ENCODE results near the gene RAPGEF1. TPM values are rescaled to one million over a fixed set of nuclear protein-coding genes. Genes with fewer than 3 reads are reported as not detected.
A peak's percentile ranks its signal among the peaks of the same experiment; 100 is the strongest.

RAPGEF1 gene
- total and polyA plus RNA-seq, 7 experiments from 2014 or later: 1.2 to 181 (median 84.8) TPM

DNA sequence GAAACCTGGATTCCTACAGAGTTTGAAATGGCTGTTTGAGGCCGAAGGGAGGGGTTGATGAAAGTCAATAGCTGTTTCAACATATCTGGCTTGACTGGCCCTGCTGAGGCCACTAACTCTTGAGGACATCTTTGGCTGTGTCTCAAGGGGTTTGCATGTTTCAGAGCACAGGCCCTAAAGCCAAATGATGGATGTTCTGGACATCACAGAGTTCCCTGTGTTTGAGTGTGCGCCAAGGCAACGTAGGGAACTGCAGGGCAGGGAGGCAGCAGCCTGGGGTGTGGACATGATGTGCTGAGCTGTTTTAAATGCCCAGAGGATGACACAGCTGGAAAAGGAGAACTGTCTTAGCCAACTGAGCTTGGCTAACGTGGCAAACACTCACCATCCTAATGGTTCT is 89.6 kb downstream of the RAPGEF1 start:
- ChIA-PET POLR2A (no interaction called here), CTCF (interaction anchor here (0.6 kb wide), 1 partner anchor 18 kb away, joined by 3 read pairs; no protein-coding TSS in a partner anchor)
- peaks cover 5 to 10% of the 10 kb centered on the region in 2 donors for H3K4me1 ChIP-seq (ENCODE audit: control insufficient read depth in 2 of 2, insufficient read depth in 2 of 2, low read length in 2 of 2)
- H3K27ac ChIP-seq (ENCODE audit: low read depth, low read length): no peak overlapping the region
- Mint-ChIP-seq H3K9me3 (no peaks in the 10 kb centered on the region), H3K4me3 (no peak overlapping the region), H3K36me3 (peaks cover 0 to 26% (median 11%) of the 10 kb centered on the region in 5 donors), H3K27me3 (no peaks in the 10 kb centered on the region), H3K4me1 (peaks cover 15 to 51% (median 25%) of the 10 kb centered on the region in 7 donors), H3K27ac (peak overlapping the region in 3 of 9 donors; percentile 30 to 56 (median 54))
- H3K4me3 ChIP-seq (ENCODE audit: low read length): no peak overlapping the region
- DNase-seq: no peak
- no peaks in the 10 kb centered on the region for H3K27me3 ChIP-seq (ENCODE audit: control insufficient read depth in 2 of 2, insufficient read depth in 2 of 2, low read length in 2 of 2)
- H3K9me3 ChIP-seq (ENCODE audit: control insufficient read depth in 2 of 3, low read length in 3 of 3): no peaks in the 10 kb centered on the region
- intact Hi-C loops (cut with micrococcal nuclease): no loop called here
- peaks cover 0 to 36% (median 0%) of the 10 kb centered on the region in 3 experiments for H3K36me3 ChIP-seq (ENCODE audit: control insufficient read depth in 2 of 3, insufficient read depth in 3 of 3, low read length in 3 of 3)
- ATAC-seq: peak; percentile 81

- Histone ChIP-seq H3K27me3 (ENCODE audit: control insufficient read depth in 2 of 2, insufficient read depth in 2 of 2, low read length in 2 of 2) (no peaks in the 10 kb centered on the region), H3K27ac (ENCODE audit: low read depth, low read length) (no peak overlapping the region), H3K4me3 (ENCODE audit: low read length) (no peak overlapping the region), H3K9me3 (ENCODE audit: control insufficient read depth in 2 of 3, low read length in 3 of 3) (no peaks in the 10 kb centered on the region), H3K4me1 (ENCODE audit: control insufficient read depth in 2 of 2, insufficient read depth in 2 of 2, low read length in 2 of 2) (peaks cover 5 to 9% of the 10 kb centered on the region in 2 donors), H3K36me3 (ENCODE audit: control insufficient read depth in 2 of 3, insufficient read depth in 3 of 3, low read length in 3 of 3) (peaks cover 0 to 37% (median 0%) of the 10 kb centered on the region in 3 experiments)
- H3K27ac Mint-ChIP-seq: no peak overlapping the region
- ATAC-seq: no peak
- H3K36me3 Mint-ChIP-seq: peaks cover 0 to 26% (median 11%) of the 10 kb centered on the region in 5 donors
- ChIA-PET CTCF (interaction anchor here (0.6 kb wide), 1 partner anchor 19 kb away, joined by 3 read pairs; no protein-coding TSS in a partner anchor), POLR2A (no interaction called here)
- DNase-seq: no peak
- H3K4me1 Mint-ChIP-seq: peaks cover 8 to 49% (median 21%) of the 10 kb centered on the region in 7 donors
- H3K27me3 Mint-ChIP-seq: no peaks in the 10 kb centered on the region
- H3K9me3 Mint-ChIP-seq: no peaks in the 10 kb centered on the region
- intact Hi-C loops (cut with micrococcal nuclease): loop anchor here in 1 of 2 donors (2.0 kb wide), 1 partner anchor 19 kb away; no protein-coding TSS in a partner anchor
- no peak overlapping the region for H3K4me3 Mint-ChIP-seq
Measured at GRCh38 chr9:131649646-131650045, 90.2 kb downstream of the RAPGEF1 start.

DNA sequence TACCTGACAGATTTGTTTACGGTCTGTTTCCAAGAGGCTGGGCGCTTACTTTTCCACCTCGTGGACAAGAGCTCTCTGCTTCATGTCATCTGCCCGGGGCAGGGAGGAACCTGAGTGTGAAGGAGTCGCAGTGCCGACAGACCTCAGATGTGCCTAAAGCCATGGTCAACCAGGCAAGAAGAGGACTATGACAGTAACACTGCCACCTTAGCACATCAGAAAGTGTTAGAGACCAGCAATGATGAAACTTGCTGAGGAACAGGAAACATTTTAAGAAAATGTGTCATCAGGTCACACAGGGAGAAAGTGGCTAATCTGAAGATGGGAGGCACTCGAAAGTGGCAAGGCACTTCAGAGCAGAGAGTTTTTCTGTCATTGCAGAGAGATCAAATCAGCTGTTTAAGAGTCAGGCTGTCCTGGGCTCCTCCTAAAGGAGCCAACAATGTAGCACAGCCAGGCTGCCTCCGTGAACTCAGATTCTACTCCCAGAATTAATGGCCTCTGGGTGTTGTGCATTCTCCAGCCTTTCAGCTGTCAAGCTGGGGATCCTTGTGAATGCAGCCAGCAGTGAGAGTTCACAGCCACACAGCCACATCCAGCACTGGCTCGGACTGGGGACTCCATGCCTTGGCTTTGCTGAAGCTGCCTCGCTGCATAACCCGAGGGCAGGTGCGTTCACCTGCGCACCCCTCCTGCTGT is 94.6 kb downstream of the RAPGEF1 start:
- Mint-ChIP-seq H3K36me3 (peaks cover 0 to 25% (median 8%) of the 10 kb centered on the region in 5 donors), H3K27ac (peak overlapping the region in 4 of 9 donors; percentile 36 to 80 (median 58)), H3K4me3 (peak overlapping the region in 1 of 10 donors; percentile 56), H3K27me3 (no peaks in the 10 kb centered on the region), H3K9me3 (no peaks in the 10 kb centered on the region), H3K4me1 (peaks cover 0 to 50% (median 7%) of the 10 kb centered on the region in 7 donors)
- Histone ChIP-seq H3K36me3 (ENCODE audit: control insufficient read depth in 2 of 3, insufficient read depth in 3 of 3, low read length in 3 of 3) (peaks cover 0 to 63% (median 0%) of the 10 kb centered on the region in 3 experiments), H3K27ac (ENCODE audit: low read depth, low read length) (no peak overlapping the region), H3K27me3 (ENCODE audit: control insufficient read depth in 2 of 2, insufficient read depth in 2 of 2, low read length in 2 of 2) (no peaks in the 10 kb centered on the region), H3K4me1 (ENCODE audit: control insufficient read depth in 2 of 2, insufficient read depth in 2 of 2, low read length in 2 of 2) (peaks cover 0 to 9% of the 10 kb centered on the region in 2 donors), H3K9me3 (ENCODE audit: control insufficient read depth in 2 of 3, low read length in 3 of 3) (no peaks in the 10 kb centered on the region), H3K4me3 (ENCODE audit: low read length) (no peak overlapping the region)
- no peak for DNase-seq
- intact Hi-C loops (cut with micrococcal nuclease): no loop called here
- ChIA-PET POLR2A (interaction anchor here (0.7 kb wide), 1 partner anchor 426 kb away, joined by 3 read pairs; no protein-coding TSS in a partner anchor), CTCF (no interaction called here)
- ATAC-seq: peak; percentile 73

DNA sequence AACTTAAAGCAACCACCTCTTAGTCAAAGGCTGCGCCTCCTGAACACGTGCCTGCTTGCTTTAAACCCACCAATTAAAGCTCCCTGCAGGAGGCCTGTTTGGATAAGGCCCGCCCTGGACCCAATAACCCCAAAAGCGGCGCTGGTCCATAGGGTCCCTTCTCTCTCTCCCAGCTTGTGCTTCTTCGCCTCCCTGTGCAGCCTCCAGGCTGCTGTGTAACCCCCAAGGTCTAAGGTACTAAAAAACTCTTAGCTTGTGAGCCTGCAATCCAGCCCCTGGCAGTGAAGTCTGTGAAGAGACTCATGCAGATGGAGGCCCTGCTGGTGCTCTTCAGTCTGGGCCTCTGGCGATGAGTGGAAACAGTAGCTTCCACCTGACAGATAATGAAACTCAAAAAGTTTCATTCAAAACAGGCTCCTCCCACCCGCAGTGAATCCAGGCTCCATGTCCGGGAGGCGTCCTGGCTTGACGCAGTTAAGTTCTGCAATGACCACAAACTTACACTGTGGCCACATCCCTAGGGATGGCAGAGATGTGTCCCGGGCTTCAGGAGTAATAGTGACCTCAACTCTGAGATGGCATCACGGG is 97.3 kb downstream of the RAPGEF1 start:
- intact Hi-C loops (cut with micrococcal nuclease): no loop called here

GRCh38 chr9:131641618-131642495 is 98.0 kb downstream of the RAPGEF1 start:
- CTCF ChIA-PET: interaction anchor here (1.6 to 1.8 kb wide), 2 partner anchors 11 to 98 kb away, joined by 4 to 5 read pairs; partner anchors contain the start of gene RAPGEF1
- DNase-seq: no peak
- H3K4me1 Mint-ChIP-seq: peaks cover 0 to 53% (median 7%) of the 10 kb centered on the region in 7 donors
- H3K27ac Mint-ChIP-seq: peak overlapping the region in 8 of 9 donors; percentile 6 to 94 (median 68)
- no peak for ATAC-seq
- intact Hi-C loops (cut with micrococcal nuclease): no loop called here
- peaks cover 0 to 27% (median 15%) of the 10 kb centered on the region in 5 donors for H3K36me3 Mint-ChIP-seq
- no peaks in the 10 kb centered on the region for H3K9me3 ChIP-seq (ENCODE audit: control insufficient read depth in 2 of 3, low read length in 3 of 3)
- no peak overlapping the region for H3K4me3 Mint-ChIP-seq
- H3K4me3 ChIP-seq (ENCODE audit: low read length): no peak overlapping the region
- no peaks in the 10 kb centered on the region for H3K27me3 Mint-ChIP-seq
- H3K27ac ChIP-seq (ENCODE audit: low read depth, low read length): no peak overlapping the region
- peaks cover 0 to 70% (median 7%) of the 10 kb centered on the region in 3 experiments for H3K36me3 ChIP-seq (ENCODE audit: control insufficient read depth in 2 of 3, insufficient read depth in 3 of 3, low read length in 3 of 3)
- H3K4me1 ChIP-seq (ENCODE audit: control insufficient read depth in 2 of 2, insufficient read depth in 2 of 2, low read length in 2 of 2): peaks cover 0 to 9% of the 10 kb centered on the region in 2 donors
- no peaks in the 10 kb centered on the region for H3K27me3 ChIP-seq (ENCODE audit: control insufficient read depth in 2 of 2, insufficient read depth in 2 of 2, low read length in 2 of 2)
- H3K9me3 Mint-ChIP-seq: no peaks in the 10 kb centered on the region
- POLR2A ChIA-PET: no interaction called here

More for the DNA sequence above, 97.3 kb downstream of the RAPGEF1 start:
- no peak overlapping the region for H3K27ac ChIP-seq (ENCODE audit: low read depth, low read length)
- Mint-ChIP-seq H3K36me3 (peaks cover 0 to 33% (median 15%) of the 10 kb centered on the region in 5 donors), H3K27me3 (no peaks in the 10 kb centered on the region), H3K27ac (peak overlapping the region in 5 of 9 donors; percentile 47 to 94 (median 66)), H3K4me1 (peaks cover 0 to 55% (median 7%) of the 10 kb centered on the region in 7 donors), H3K4me3 (peak overlapping the region in 1 of 10 donors; percentile 70), H3K9me3 (no peaks in the 10 kb centered on the region)
- ATAC-seq (no peak), DNase-seq (peak in 1 of 9 donors; percentile 51)
- H3K9me3 ChIP-seq (ENCODE audit: control insufficient read depth in 2 of 3, low read length in 3 of 3): no peaks in the 10 kb centered on the region
- CTCF ChIA-PET: interaction anchor here (1.6 kb wide), 1 partner anchor 10 kb away, joined by 4 read pairs; no protein-coding TSS in a partner anchor
- no peak overlapping the region for H3K4me3 ChIP-seq (ENCODE audit: low read length)
- H3K36me3 ChIP-seq (ENCODE audit: control insufficient read depth in 2 of 3, insufficient read depth in 3 of 3, low read length in 3 of 3): peaks cover 0 to 71% (median 7%) of the 10 kb centered on the region in 3 experiments
- POLR2A ChIA-PET: interaction anchor here (0.9 kb wide), 1 partner anchor 17 kb away, joined by 4 read pairs; no protein-coding TSS in a partner anchor
- peaks cover 0 to 9% of the 10 kb centered on the region in 2 donors for H3K4me1 ChIP-seq (ENCODE audit: control insufficient read depth in 2 of 2, insufficient read depth in 2 of 2, low read length in 2 of 2)
- H3K27me3 ChIP-seq (ENCODE audit: control insufficient read depth in 2 of 2, insufficient read depth in 2 of 2, low read length in 2 of 2): no peaks in the 10 kb centered on the region

All from naive thymus-derived CD4-positive, alpha-beta T cell (primary cell).